ENCODE data around the gene BCKDHA. TPM values are rescaled to one million over a fixed set of nuclear protein-coding genes. Genes with fewer than 3 reads are reported as not detected.

Gene BCKDHA
- total and polyA plus RNA-seq, 9 of the 15 experiments (the other 6 are each of a cell fraction or from before 2014, with no cell fraction given): 4.5 to 52.5 (median 14.1) TPM

DNA sequence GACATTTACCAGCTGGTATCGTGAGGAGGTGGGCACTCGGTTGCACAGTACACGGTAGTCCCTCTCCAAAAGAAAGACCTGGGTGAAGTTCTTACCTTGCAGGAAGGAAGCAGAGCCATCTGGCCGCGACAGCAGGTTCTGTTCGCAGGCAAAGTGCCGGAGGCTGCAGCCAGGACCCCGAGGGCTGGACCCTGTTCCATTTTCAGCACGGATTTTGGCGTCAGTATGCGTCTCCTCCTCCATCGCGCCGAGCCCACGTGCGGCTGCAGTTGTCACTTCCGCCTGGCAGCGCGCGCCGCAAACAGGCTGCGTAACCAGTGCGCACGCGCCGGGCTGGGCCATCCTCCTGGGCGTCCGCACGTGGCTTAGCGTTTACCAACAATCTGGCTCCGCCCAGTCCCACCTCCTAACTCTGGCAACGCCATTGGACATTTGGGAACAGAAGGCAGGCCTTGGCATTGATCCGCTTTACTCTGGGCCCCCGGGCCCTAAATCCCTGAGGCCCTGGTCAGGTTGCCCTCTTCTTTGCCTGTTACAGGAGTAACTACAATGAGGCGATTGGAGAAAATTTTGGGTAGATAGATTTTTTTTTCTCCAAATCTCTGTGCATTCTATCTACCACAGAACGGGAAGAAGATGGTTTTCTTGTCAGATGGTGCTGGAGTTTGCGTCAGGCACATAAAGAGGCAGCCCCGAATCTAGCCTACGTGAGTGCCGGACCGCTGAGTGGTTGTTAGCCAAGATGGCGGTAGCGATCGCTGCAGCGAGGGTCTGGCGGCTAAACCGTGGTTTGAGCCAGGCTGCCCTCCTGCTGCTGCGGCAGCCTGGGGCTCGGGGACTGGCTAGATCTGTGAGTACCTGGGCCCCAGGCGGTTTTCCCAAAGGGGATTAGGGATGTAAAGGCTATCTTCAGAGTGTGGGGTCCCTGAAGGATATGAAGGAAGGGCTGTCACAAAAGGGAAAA, at the start of gene BCKDHA, which contains the start of gene EXOSC5 (continued):
- no peak for TF ChIP-seq RREB1 (CRISPR knock-in tag; IDR thresholded peaks at IDR 0.05)
- 0 out of 2 replicates have a peak, but pooled peaks have one; percentile 8 for TF ChIP-seq ARID1B (IDR thresholded peaks at IDR 0.05)
- no peak for TF ChIP-seq ZNF436 (CRISPR knock-in tag; IDR thresholded peaks at IDR 0.05)
- no peak; the same call in 1 of the 2 replicates for TF ChIP-seq NR2C1 (IDR thresholded peaks at IDR 0.05)
- TF ChIP-seq NR2C1 (tag; IDR thresholded peaks at IDR 0.05): 0 out of 2 replicates have a peak, but pooled peaks have one; percentile 23
- peak; percentile 92 for TF ChIP-seq NFE2 (IDR thresholded peaks at IDR 0.05; ENCODE audit: low read depth)
- peak; percentile 95 for TF ChIP-seq HDAC2 (IDR thresholded peaks at IDR 0.05)
- peak; percentile 79 for TF ChIP-seq ELF1 (tag; IDR thresholded peaks at IDR 0.05)
- peak; percentile 7; the same call in 1 of the 2 replicates for TF ChIP-seq ZNF24 (IDR thresholded peaks at IDR 0.05)
- TF ChIP-seq HNRNPLL (IDR thresholded peaks at IDR 0.05; ENCODE audit: low read depth, low read length, poor library complexity, severe bottlenecking): peak; percentile 49
- peak; percentile 97 for TF ChIP-seq BHLHE40 (IDR thresholded peaks at IDR 0.05; ENCODE audit: low read length)
- TF ChIP-seq PATZ1 (CRISPR knock-in tag; IDR thresholded peaks at IDR 0.05; ENCODE audit: borderline replicate concordance): no peak
- TF ChIP-seq NRF1 (conservative IDR thresholded peaks at IDR 0.05 in 1 of 2, IDR thresholded peaks at IDR 0.05 in 1 of 2): peak; percentile 99 to 100
- peak; percentile 80 for TF ChIP-seq ATF7 (IDR thresholded peaks at IDR 0.05)
- TF ChIP-seq ETS1 (conservative IDR thresholded peaks at IDR 0.05; ENCODE audit: control insufficient read depth, low read depth, low read length): peak; percentile 87

Data from K562 (cell line).